H1 (cell line): Measurements from ENCODE around the gene CORO6. TPM values are rescaled to one million over a fixed set of nuclear protein-coding genes. Genes with fewer than 3 reads are reported as not detected.

ENCODE experiments used
- CTCF ChIA-PET: fragments of 300-600 bp; sonication (Branson Sonifier 250); formaldehyde crosslinking; loops from one replicate; lab custom pipeline; 2021; ENCODE audit not compliant: partially characterized antibody; lab: Charles Lee
- POLR2A ChIA-PET: fragments of 300-600 bp; sonication (Branson Sonifier 250); formaldehyde crosslinking; loops from one replicate; lab custom pipeline; 2021; ENCODE audit warnings: inconsistent platforms; ENCODE audit not compliant: partially characterized antibody; lab: Charles Lee
- DNase-seq, 2 experiments: peaks; one replicate each; pipeline versions ENCODE4 v3.0.0 to v3.0.0-alpha.2; 2010 to 2022; ENCODE audit warnings: low spot score in 2 of 2, low read depth in 1 of 2, mixed read lengths in 1 of 2
- FAIRE-seq: peaks from 2 replicates; lab custom pipeline; 2011; peaks lifted over from hg19 to GRCh38; lab: Jason Lieb, UNC
- H2AFZ ChIP-seq: 2 replicates; pipeline ENCODE4 v1.8.1; 2012; ENCODE audit warnings: low read length, inconsistent platforms
- H2AK5ac ChIP-seq: 2 replicates; pipeline ENCODE4 v1.6.1; 2013; ENCODE audit warnings: low read depth, low read length
- H2BK120ac ChIP-seq: replicated peaks from 2 replicates; pipeline ENCODE3; 2013; ENCODE audit warnings: low read depth, low read length, inconsistent platforms
- H2BK12ac ChIP-seq: 2 replicates; pipeline ENCODE4 v1.6.1; 2013; ENCODE audit warnings: low read depth, low read length
- H2BK15ac ChIP-seq: 2 replicates; pipeline ENCODE4 v1.6.1; 2013; ENCODE audit warnings: low read length
- H2BK20ac ChIP-seq: 2 replicates; pipeline ENCODE4 v1.6.1; 2013; ENCODE audit warnings: low read length
- H2BK5ac ChIP-seq: 2 replicates; pipeline ENCODE4 v1.6.1; 2013; ENCODE audit warnings: low read depth, low read length
- H3K14ac ChIP-seq: 2 replicates; pipeline ENCODE4 v1.6.1; 2013; ENCODE audit warnings: inconsistent platforms; ENCODE audit not compliant: insufficient read length
- H3K18ac ChIP-seq: 2 replicates; pipeline ENCODE4 v1.6.1; 2013; ENCODE audit warnings: low read length; ENCODE audit errors: extremely low read depth
- H3K23ac ChIP-seq: 2 replicates; pipeline ENCODE4 v1.6.1; 2013; ENCODE audit warnings: inconsistent platforms; ENCODE audit not compliant: insufficient read length
- H3K23me2 ChIP-seq: 2 replicates; pipeline ENCODE4 v1.6.1; 2013; ENCODE audit warnings: low read depth, low read length
- H3K27ac ChIP-seq: 2 replicates; pipeline ENCODE4 v1.6.1; 2011; ENCODE audit warnings: low read depth, low read length, inconsistent platforms
- H3K27me3 ChIP-seq, 4 experiments: replicated peaks in 1 of 4; 1 replicate in 1 of 4; 2 replicates in 3 of 4; pipeline versions ENCODE4 v1.6.1 to v1.8.1; 2011 to 2013; ENCODE audit warnings: low read length in 3 of 4, mild to moderate bottlenecking in 3 of 4, inconsistent platforms in 2 of 4, mixed read lengths in 2 of 4, moderate library complexity in 1 of 4; ENCODE audit not compliant: control insufficient read depth in 3 of 4, insufficient read depth in 3 of 4; ENCODE audit errors: extremely low read depth in 1 of 4
- H3K36me3 ChIP-seq, 4 experiments: 2 replicates each; pipeline versions ENCODE4 v1.6.1 to v1.8.1; 2011 to 2013; ENCODE audit warnings: mild to moderate bottlenecking in 4 of 4, low read length in 3 of 4, moderate library complexity in 2 of 4, control low read depth in 1 of 4, inconsistent platforms in 1 of 4; ENCODE audit not compliant: insufficient read depth in 4 of 4, control insufficient read depth in 2 of 4
- H3K4ac ChIP-seq: replicated peaks from 2 replicates; pipeline ENCODE3; 2013; ENCODE audit warnings: low read length, low read depth, mixed read lengths, inconsistent platforms; ENCODE audit not compliant: insufficient read length
- H3K4me1 ChIP-seq, 4 experiments: replicated peaks in 1 of 4; 1 replicate in 1 of 4; 2 replicates in 3 of 4; pipeline versions ENCODE4 v1.6.1 to v1.8.1; 2011 to 2013; ENCODE audit warnings: low read length in 3 of 4, inconsistent platforms in 2 of 4, mixed read lengths in 1 of 4; ENCODE audit not compliant: insufficient read depth in 4 of 4, control insufficient read depth in 3 of 4
- H3K4me2 ChIP-seq, 2 experiments: 2 replicates each; pipeline versions ENCODE4 v1.6.1 to v1.8.1; 2011 to 2013; ENCODE audit warnings: low read depth in 2 of 2, low read length in 2 of 2, control low read depth in 1 of 2, inconsistent platforms in 1 of 2, mild to moderate bottlenecking in 1 of 2; ENCODE audit not compliant: insufficient read depth in 1 of 2
- H3K4me3 ChIP-seq, 4 experiments: fragments of 200-600, 300-600 bp in 1 of 4; sonication (generic), shearing (Covaris generic), sonication (Bioruptor Twin) in 1 of 4; 2 replicates each; pipeline versions ENCODE4 v1.5.1 to v1.8.1; 2011 to 2016; ENCODE audit warnings: low read length in 4 of 4, low read depth in 3 of 4, control low read depth in 2 of 4, inconsistent platforms in 2 of 4, mild to moderate bottlenecking in 2 of 4, mixed read lengths in 1 of 4, moderate library complexity in 1 of 4; ENCODE audit not compliant: insufficient read depth in 2 of 4; ENCODE audit errors: extremely low read depth in 1 of 4
- H3K56ac ChIP-seq: replicated peaks from 2 replicates; pipeline ENCODE3; 2013; ENCODE audit warnings: low read depth, mild to moderate bottlenecking, mixed read lengths, low read length, inconsistent platforms; ENCODE audit not compliant: insufficient read length
- H3K79me1 ChIP-seq: 2 replicates; pipeline ENCODE4 v1.6.1; 2013; ENCODE audit warnings: low read depth, low read length, control low read depth
- H3K79me2 ChIP-seq, 2 experiments: 2 replicates each; pipeline versions ENCODE4 v1.6.1 to v1.8.1; 2012 to 2013; ENCODE audit warnings: low read length in 2 of 2, mild to moderate bottlenecking in 2 of 2, inconsistent platforms in 1 of 2; ENCODE audit not compliant: insufficient read depth in 2 of 2, control insufficient read depth in 1 of 2
- H3K9ac ChIP-seq, 4 experiments: replicated peaks in 1 of 4; 1 replicate in 1 of 4; 2 replicates in 3 of 4; pipeline versions ENCODE4 v1.6.1 to v1.8.1; 2011 to 2013; ENCODE audit warnings: low read depth in 3 of 4, low read length in 3 of 4, control low read depth in 2 of 4, mild to moderate bottlenecking in 2 of 4, moderate library complexity in 2 of 4, inconsistent platforms in 1 of 4; ENCODE audit errors: extremely low read depth in 1 of 4
- H3K9me3 ChIP-seq, 2 experiments: 2 replicates each; pipeline versions ENCODE4 v1.6.1 to v1.8.1; 2012 to 2013; ENCODE audit warnings: mild to moderate bottlenecking in 2 of 2, moderate library complexity in 2 of 2, control low read depth in 1 of 2, inconsistent platforms in 1 of 2, low read depth in 1 of 2, low read length in 1 of 2, mixed read lengths in 1 of 2; ENCODE audit not compliant: insufficient read depth in 2 of 2
- H4K20me1 ChIP-seq, 2 experiments: replicated peaks in 1 of 2; 2 replicates each; pipeline versions ENCODE3 to v1.8.1; 2011 to 2013; ENCODE audit warnings: inconsistent platforms in 2 of 2, low read length in 2 of 2, mild to moderate bottlenecking in 1 of 2; ENCODE audit not compliant: insufficient read depth in 2 of 2, control insufficient read depth in 1 of 2
- H4K5ac ChIP-seq: 2 replicates; pipeline ENCODE4 v1.6.1; 2013; ENCODE audit warnings: low read length, low read depth, mixed read lengths, inconsistent platforms; ENCODE audit not compliant: insufficient read length
- H4K8ac ChIP-seq: 2 replicates; pipeline ENCODE4 v1.8.0; 2013; ENCODE audit warnings: mild to moderate bottlenecking, moderate library complexity, low read length, inconsistent platforms; ENCODE audit not compliant: insufficient read depth; ENCODE audit errors: extremely low read depth
- H4K91ac ChIP-seq: replicated peaks from 2 replicates; pipeline ENCODE3; 2013; ENCODE audit warnings: low read length, mixed read lengths, inconsistent platforms; ENCODE audit not compliant: insufficient read length
- ASH2L ChIP-seq: fragments of 200-600, 300-600 bp; sonication (generic); IDR thresholded peaks from one replicate; pipeline ENCODE4 v1.7.1; 2017; ENCODE audit warnings: low read length
- BRCA1 ChIP-seq: IDR thresholded peaks from 2 replicates; pipeline ENCODE4 v1.6.1; 2012; ENCODE audit warnings: low read depth, low read length, improper control_type of control experiment
- CBX8 ChIP-seq: fragments of 300-800, 300-1000 bp; sonication (generic); IDR thresholded peaks from 2 replicates; pipeline ENCODE4 v1.7.1; 2016; ENCODE audit warnings: low read depth, low read length, borderline replicate concordance
- CTBP2 ChIP-seq: IDR thresholded peaks from 2 replicates; pipeline ENCODE4 v1.7.0; 2011; ENCODE audit warnings: borderline replicate concordance, mild to moderate bottlenecking, moderate library complexity, mixed read lengths, low read length; ENCODE audit not compliant: insufficient read depth, insufficient read length
- EP300 ChIP-seq, 2 experiments: IDR thresholded peaks; 1 replicate in 1 of 2; 2 replicates in 1 of 2; pipeline ENCODE4 v1.6.1; 2011 to 2012; ENCODE audit warnings: low read depth in 2 of 2, low read length in 2 of 2, mild to moderate bottlenecking in 2 of 2, borderline replicate concordance in 1 of 2, inconsistent platforms in 1 of 2, moderate library complexity in 1 of 2
- MAFK ChIP-seq: IDR thresholded peaks from 2 replicates; pipeline ENCODE4 v1.6.1; 2012; ENCODE audit warnings: low read depth, mild to moderate bottlenecking, improper control_type of control experiment, low read length
- NRF1 ChIP-seq: IDR thresholded peaks from 2 replicates; pipeline ENCODE4 v1.6.1; 2011; ENCODE audit warnings: mild to moderate bottlenecking, low read depth, low read length, improper control_type of control experiment
- POLR2A ChIP-seq, 2 experiments: IDR thresholded peaks; 1 replicate in 1 of 2; 2 replicates in 1 of 2; pipeline ENCODE4 v1.6.1; 2011; ENCODE audit warnings: low read depth in 2 of 2, low read length in 2 of 2, mild to moderate bottlenecking in 2 of 2; ENCODE audit errors: control extremely low read depth in 1 of 2
- RNF2 ChIP-seq: fragments of 200-900, 300-1000 bp; sonication (generic); IDR thresholded peaks from 2 replicates; pipeline ENCODE4 v1.7.1; 2016; ENCODE audit warnings: borderline replicate concordance, low read depth, mild to moderate bottlenecking, antibody characterized with exemption, low read length; ENCODE audit not compliant: poor library complexity, severe bottlenecking; ENCODE audit errors: missing control alignments
- RXRA ChIP-seq: IDR thresholded peaks from 2 replicates; pipeline ENCODE4 v1.6.1; 2011; ENCODE audit warnings: low read depth, mild to moderate bottlenecking, low read length, moderate library complexity; ENCODE audit not compliant: insufficient read depth
- SP1 ChIP-seq: IDR thresholded peaks from 2 replicates; pipeline ENCODE4 v1.6.1; 2011; ENCODE audit warnings: low read depth, low read length
- SP4 ChIP-seq: IDR thresholded peaks from 2 replicates; pipeline ENCODE4 v1.6.1; 2012; ENCODE audit warnings: low read length, inconsistent platforms
- TBP ChIP-seq: IDR thresholded peaks from 2 replicates; pipeline ENCODE4 v1.6.1; 2011; ENCODE audit warnings: low read depth, low read length, improper control_type of control experiment
- WGBS, 2 experiments: shearing (Covaris generic) in 1 of 2; methylation state at CpG; one replicate each; pipeline versions ENCODE4 v1.1.6 to v1.1.7; 2013 to 2015; ENCODE audit warnings: low lambda C conversion rate in 2 of 2, mixed read lengths in 2 of 2, inconsistent platforms in 1 of 2, low coverage in 1 of 2, missing lambda C conversion rate in 1 of 2; ENCODE audit not compliant: insufficient replicate concordance in 2 of 2, insufficient coverage in 1 of 2, insufficient read length in 1 of 2; ENCODE audit errors: extremely low coverage in 1 of 2, missing lambda C conversion rate in 1 of 2; 5-methylcytosine and 5-hydroxymethylcytosine counted together
- polyA plus RNA-seq, 7 experiments: library from polyadenylated mRNA; depleted of rRNA in 3 of 7; stranded (reverse) in 5 of 7; unstranded in 2 of 7; fragments of >200 nt in 5 of 7; fragments of 200-250 nt in 2 of 7; gene quantifications; 1 replicate in 5 of 7; 2 replicates in 1 of 7; 4 replicates in 1 of 7; pipeline versions ENCODE4 v1.2.1 to v1.2.3, GENCODE V29; 2011 to 2013; ENCODE audit warnings: missing spikeins in 2 of 7, mixed read lengths in 2 of 7
- total RNA-seq: library from RNA; stranded (reverse); fragmentation: NEBNext Ultra II Directional; extraction: Animal tissue kit (Norgen Biotek cat#: 25700); gene quantifications from 2 replicates; pipeline ENCODE4 v1.2.1, GENCODE V29; 2021
- TF ChIP-seq, protein P1 (sequence below): IDR thresholded peaks from 2 replicates; pipeline ENCODE4 v1.6.1; 2012; ENCODE audit warnings: inconsistent platforms

The CORO6 gene
- total and polyA plus RNA-seq, 2 of the 8 experiments (the other 6 are each of a cell fraction or from before 2014, with no cell fraction given): 2.5 to 8.6 TPM

DNA sequence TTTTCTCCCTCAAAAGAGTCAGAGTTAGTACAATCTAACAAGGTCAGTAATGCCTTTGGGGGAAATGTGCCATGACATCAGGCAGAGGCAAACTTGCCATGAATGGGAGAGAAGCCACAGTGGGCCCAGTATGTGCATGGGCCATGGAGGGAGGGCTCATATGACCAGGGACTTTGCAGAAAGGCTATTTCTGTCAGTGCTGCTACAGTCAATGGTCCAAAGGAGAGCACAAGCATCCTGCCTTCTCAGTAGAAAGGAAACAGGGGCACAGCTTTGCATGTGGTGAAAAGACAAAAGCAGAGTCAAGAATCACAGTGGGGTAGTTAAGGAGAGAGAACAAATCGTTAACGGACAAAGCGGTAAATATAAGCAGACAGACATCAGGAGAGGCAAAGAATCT lies 11.2 kb upstream of the CORO6 start:
- no peak overlapping the region; a peak in 1 of 7 replicates for H3K9ac ChIP-seq
- no peak for DNase-seq
- TF ChIP-seq CBX8 (no peak), EP300 (IDR thresholded peaks at IDR 0.05; ENCODE audit: borderline replicate concordance in 1 of 2, low read depth in 2 of 2, low read length in 2 of 2) (no peak), RXRA (no peak), POLR2A (IDR thresholded peaks at IDR 0.05; ENCODE audit: control extremely low read depth in 1 of 2, low read depth in 2 of 2, low read length in 2 of 2) (no peak), ASH2L (no peak), MAFK (no peak), NRF1 (no peak), SP1 (no peak), BRCA1 (no peak), CTBP2 (no peak), SP4 (no peak), RNF2 (no peak), TBP (no peak)
- TF ChIP-seq, protein P1, sequence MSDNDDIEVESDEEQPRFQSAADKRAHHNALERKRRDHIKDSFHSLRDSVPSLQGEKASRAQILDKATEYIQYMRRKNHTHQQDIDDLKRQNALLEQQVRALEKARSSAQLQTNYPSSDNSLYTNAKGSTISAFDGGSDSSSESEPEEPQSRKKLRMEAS: no peak

More for the DNA sequence above, 11.2 kb upstream of the CORO6 start:
- Histone ChIP-seq H3K9me3 (no peaks in the 10 kb centered on the region), H2BK5ac (no peak overlapping the region), H3K36me3 (peaks cover 0 to 9% (median 4%) of the 10 kb centered on the region in 4 experiments; a peak in 4 of 8 replicates), H3K14ac (no peak overlapping the region), H3K23me2 (no peaks in the 10 kb centered on the region; the same call in 1 of the 2 replicates), H2BK15ac (no peak overlapping the region), H3K79me2 (no peaks in the 10 kb centered on the region), H2AK5ac (no peak overlapping the region), H3K4me1 (peaks cover 0 to 3% (median 1%) of the 10 kb centered on the region in 4 experiments; a peak in 3 of 7 replicates), H4K91ac (no peak overlapping the region), H4K5ac (no peak overlapping the region), H4K8ac (no peak overlapping the region), H3K18ac (no peak overlapping the region), H2AFZ (no peak overlapping the region), H3K4ac (no peak overlapping the region), H3K79me1 (no peaks in the 10 kb centered on the region), H3K4me2 (no peak overlapping the region), H2BK20ac (no peak overlapping the region), H3K27ac (no peak overlapping the region), H3K23ac (no peak overlapping the region), H2BK12ac (no peak overlapping the region), H4K20me1 (no peaks in the 10 kb centered on the region), H2BK120ac (no peak overlapping the region), H3K4me3 (no peak overlapping the region), H3K56ac (no peak overlapping the region), H3K27me3 (no peaks in the 10 kb centered on the region)
- POLR2A ChIA-PET: interaction anchor here (1.0 kb wide), 1 partner anchor 239 kb away, joined by 3 read pairs; no protein-coding TSS in a partner anchor
- CTCF ChIA-PET: interaction anchor here (0.7 to 1.8 kb wide), 4 partner anchors 9 to 460 kb away, joined by 3 to 4 read pairs (median 3); partner anchors contain the start of gene CORO6
- WGBS, 2 experiments: 75% methylated on average over 3 of the region's 3 CpGs; no CpG with 5 or more reads in 1 of the 2 experiments
- no peak for FAIRE-seq
